Middle frontal gyrus (tissue), 1 donor: ENCODE data around the gene FSTL4.
"Not testable (repeated sequence)": the region's sequence is repeated elsewhere in the genome, so short reads cannot be mapped to it uniquely, and the experiment has no call there.

Experiments
- DNase-seq: peaks from one replicate; pipeline ENCODE4 v3.0.0-alpha.2; 2015; ENCODE audit warnings: low spot score; ENCODE audit errors: extremely low spot score

The FSTL4 gene

DNA sequence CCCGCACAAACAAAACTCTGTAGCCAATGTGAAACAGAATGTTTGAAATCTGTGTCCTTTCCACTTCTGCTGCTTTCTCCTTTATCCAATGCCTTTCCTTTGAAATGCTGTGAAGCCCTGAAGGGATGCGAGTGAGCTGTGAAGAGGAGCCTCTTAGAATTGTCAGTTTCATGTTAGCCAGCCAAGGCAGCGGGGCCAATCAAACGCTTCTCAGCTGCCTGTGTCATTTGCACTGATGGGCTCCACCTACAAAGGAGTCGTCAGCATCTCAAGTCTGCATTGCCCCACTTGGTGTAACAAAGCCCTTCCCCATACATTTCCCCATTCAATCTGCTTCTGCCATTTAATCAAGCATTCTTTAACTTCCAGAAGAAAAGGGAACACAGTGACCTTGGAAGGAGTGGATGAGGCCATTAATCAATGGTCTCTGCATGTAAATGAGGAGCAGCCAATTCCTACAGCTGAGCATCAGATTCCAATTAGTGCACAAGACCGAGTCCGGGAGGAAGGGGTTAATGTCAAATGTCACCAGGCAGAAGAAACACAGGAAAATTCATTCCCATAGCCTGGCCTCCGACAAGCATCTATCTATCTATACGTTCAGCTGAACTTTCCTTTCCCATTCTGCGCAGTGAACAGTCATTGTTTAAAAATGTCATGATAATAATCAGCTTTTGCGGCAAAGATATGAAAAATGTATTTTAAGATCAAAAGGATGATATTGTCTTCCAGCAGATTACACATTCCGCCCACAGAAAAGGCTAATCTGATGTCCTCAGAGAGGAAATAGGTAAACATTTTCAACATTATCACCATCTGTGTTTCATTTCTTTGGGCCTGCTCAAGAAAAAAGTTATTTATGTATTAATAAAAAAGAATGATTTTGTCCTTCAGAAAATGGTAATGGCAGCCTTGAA is 154.6 kb downstream of the FSTL4 start:
- DNase-seq, result no peak

DNA sequence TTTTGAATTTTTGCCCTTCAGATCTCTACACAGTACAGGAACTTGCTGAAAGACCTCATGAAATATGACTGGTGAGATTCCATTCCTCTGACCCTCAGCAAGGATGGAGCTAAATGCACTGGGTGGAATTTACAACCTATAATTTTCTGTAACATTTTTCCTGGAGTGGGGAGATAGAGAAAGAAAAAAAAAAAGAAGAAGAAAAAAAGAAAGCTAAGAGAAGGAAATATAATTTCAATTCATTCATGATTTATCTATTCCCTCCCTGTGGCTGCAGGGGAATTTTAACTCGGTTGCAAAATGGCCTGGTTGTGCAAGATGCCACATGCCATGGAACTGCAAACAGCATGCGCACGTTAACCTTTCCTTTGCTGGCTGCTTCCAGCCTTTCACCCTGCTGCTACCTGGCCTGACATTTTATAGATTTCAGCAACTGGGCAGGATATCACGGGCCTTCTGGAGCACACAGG is 155.4 kb downstream of the FSTL4 start:
- DNase-seq, result no peak

DNA sequence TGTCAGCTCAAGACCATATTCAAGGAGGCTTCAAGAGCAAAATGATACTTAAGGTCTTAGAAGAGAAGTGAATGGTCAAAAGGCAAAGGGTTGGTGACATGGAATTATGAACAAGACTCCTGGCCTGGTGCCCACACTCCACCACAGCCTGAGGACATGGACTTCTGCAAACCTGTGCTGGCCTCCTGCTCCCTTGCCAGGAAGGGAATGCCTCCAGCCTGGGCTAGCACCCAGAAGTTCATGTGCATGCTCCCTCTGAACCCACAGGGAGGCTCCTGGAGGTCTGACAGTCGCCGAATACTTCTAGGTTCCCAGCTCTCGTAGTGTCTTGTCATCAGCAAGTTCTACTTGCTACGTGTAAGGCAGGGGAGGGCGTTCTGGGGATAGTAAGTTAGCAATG is 156.7 kb downstream of the FSTL4 start:
- DNase-seq, result no peak

DNA sequence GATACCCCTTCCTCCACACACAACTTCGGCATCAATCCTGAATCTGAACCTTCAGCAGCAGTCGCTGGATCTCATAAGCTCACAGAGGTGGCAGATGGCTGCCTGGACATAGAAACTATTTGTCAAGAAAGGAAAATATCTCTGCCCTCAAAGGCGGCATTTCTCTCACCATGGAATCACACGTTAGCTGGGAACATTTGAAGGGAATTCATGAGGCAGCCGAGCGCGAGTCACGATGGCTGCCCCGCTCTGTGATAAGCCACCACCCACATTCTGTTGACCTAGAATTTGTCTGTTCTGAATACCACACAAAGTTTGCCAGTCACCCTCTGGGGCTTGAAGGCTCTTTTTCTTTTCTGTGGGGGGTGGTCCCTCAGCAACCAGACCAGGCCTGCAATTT is 157.9 kb downstream of the FSTL4 start:
- no peak for DNase-seq

DNA sequence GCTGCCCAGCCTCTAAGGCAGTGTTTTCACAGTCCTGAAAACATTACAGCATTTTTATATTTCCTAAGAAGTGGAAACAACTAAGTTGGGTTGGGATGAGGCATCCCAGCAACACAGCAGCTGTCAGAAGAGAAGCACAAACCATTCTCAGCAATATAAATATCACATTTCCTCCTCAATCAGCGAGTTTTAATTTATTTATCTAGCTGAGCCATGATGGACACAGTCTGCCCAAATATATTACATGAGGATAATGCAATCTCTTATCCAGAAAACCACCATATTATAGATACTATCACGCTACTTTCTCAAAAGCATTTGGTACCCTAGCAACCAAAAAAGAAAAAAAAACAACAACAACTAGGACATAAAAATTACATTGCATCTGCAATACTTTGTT is 158.5 kb downstream of the FSTL4 start:
- no peak for DNase-seq

DNA sequence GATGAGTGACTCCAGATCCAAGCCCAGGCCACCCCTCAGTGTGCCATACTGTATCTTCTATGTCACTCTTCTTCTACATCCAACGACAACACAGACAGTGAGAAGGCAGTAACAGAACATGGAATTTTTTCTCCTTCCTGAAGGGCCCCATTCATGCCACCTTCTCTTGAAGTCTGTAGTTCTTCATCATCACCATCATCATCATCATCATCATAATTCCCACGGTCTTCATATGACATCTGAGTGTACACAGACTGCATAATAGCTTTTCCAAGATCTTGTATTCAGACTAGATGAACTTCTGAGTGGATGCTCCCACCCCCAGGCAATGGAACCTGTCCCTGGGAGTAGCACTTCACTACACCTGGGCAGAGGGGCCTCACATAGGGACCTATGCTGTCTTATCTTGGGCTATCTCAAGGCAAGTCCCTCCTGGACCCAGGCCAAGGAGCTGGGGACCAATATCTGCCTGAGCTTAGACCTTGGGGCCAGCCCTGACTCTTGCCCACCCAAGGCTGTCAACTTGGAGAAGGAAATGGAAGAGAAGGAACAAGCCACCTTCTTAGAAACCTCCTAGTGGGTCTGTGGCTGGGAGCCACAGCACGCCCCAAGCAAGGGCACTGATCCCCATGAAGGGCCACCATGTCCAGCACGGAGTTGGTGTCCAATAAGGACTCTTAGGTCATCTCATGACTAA is 159.1 kb downstream of the FSTL4 start:
- no peak for DNase-seq

DNA sequence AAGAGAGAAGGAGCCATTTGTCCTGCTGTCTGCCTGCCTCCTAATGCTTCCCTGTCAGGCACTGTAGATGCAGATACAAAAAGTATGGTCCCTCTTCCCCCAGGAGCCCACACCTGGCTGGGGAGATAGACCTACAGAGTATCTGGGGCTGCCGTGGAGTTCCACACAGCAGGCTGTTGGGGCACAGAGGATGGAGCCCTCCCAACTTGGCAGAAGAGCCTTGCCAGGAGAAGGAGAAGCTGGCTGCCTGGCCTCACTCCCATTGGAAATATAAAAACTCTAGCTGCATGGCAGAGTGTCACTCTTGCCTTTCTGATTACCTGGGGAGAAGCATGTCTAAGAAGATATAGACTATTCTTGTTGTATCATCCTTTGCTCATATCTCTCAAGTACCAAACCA is 160.4 kb downstream of the FSTL4 start:
- no peak for DNase-seq

DNA sequence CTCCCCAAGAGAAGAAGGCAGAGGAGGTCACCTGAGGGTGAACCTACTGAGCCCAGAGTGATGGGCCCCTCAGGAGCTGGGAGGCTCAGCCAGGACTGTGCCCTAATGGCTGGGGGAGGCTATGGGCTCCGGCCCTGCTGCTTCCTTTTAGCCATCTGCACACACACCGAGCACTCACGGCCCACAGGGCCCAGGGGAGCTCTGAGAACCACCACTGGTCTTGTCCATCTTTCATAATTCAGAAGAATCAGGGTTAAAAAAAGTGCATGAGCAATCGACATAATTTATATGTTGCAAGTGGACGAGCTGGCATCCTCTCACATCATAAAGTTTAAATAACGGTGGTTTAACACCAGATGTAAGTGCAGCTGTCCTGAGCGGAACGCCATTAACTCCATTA is 162.1 kb downstream of the FSTL4 start:
- DNase-seq, result no peak

DNA sequence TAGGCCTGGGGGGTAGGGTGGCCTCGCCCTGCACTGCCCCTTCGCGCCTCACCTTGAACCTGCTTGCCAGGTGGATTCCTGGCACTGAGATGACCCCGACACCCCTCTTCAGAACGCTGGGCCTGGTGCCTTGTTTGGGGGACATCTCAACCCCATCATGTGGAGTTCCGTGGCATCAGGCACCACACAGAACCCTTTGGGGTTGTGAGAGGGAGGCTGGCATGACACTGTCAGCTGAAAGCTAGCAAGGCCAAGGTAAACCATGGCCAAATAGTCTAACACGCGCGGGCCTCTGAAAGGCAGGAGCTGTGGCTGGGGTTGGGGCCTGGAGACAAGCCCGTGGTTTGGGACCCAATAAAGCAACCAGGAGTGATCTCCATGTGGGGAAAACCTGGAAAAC is 163.2 kb downstream of the FSTL4 start:
- DNase-seq, result no peak

DNA sequence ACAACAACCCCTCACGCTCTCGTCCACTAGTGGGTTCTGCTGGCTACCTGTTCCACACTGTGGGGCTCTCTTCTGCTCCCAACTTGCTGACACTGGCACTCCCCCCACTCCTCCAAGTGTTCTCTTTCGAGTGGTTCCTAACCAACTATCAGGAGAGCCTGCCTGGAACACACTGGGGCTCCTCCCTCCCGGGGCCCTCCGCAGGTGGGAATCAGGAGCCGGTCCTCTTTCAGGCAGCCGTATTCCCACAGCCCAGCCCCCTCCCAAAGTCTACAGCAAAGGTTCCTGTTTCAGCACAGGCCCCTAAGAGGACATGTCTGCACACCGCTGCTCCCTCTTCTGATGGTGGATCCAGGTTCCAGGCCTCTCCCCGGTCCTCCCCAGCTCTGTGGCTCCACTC is 165.9 kb downstream of the FSTL4 start:
- DNase-seq, result no peak

DNA sequence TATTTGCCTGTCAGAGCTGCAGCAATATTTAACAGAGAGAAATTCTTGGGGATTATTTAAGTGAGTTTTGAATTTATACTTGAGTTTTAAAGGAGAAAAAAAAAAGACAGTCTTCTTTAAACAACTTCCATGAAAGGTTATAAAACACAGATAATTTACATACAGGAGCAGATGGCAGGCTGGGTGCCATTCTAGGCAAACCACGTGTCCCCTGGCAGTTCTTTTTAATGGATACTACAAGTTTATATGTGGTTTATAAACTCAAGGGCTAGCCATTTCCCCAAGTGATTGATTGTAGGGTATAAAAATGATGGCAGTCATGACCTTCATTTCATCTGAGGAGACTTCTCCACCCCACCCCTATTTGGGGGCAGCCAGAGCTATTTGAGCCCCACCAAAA is 166.6 kb downstream of the FSTL4 start:
- no peak for DNase-seq

DNA sequence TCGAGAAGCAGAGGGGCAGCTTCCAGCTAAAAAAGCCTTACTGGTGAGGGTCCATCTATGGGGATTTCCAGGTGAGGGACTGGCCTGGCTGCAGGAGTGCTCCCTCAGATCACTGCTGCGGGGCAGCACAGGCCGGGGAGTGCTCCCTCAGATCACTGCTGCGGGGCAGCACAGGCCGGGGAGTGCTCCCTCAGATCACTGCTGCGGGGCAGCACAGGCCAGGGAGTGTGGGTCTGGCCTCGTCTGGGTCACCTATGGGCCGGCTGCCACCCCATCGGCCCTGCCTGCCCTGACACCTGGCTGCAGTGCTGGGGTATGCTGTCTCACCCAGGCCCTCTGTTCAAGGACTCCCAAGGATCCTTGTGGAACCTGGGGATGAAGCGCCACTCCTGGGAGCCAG is 167.1 kb downstream of the FSTL4 start:
- not testable (repeated sequence) for DNase-seq

DNA sequence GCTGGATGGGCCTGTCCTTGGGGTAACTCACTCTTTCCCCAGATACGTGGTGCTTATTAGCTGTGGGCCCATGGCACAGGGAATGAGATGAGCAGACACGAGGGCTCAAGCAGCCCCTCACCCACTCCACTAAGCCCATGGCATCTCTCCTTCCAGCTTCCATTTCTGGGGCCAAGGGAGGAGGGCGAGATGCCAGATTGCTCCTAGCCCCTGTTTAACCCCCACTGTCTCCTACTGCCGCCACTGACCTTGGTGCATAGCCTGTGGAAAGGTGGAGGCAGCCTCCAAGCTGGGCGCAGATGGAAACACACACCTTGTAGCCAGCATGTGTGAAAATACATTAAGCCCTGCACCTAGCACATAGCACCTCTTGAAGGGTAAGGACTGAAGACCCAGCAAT is 167.6 kb downstream of the FSTL4 start:
- no peak for DNase-seq

DNA sequence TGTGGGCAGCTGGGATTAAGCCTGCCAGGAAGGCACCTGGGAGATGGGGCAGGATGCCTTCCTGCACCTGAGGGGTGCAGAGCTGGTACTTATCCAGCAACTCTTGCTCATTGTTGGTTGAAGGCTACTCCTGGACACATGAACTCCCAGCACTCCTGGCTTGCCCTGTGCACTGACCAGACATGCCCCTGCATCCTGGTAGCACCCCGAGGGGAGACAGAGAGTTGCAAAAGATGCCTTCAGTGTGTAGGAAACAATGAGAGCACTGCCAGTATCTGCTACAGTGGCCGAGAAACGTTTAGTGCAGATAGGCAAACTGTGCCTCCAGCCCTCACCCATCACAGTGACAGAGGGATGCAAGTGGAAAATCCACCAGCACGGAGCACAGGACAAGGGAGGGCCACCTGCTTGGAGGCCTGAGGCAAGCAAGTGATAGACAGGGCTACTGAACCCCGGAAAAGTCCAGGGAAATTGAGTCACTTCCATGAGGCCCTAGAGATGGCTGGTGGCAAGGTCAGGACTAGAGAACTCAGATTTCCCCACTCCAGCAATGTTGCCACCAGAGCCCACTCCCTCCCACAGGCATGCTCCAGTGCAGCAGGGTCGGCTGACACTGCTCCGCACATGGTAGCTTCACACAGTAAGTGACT is 171.1 kb downstream of the FSTL4 start:
- DNase-seq, result no peak

DNA sequence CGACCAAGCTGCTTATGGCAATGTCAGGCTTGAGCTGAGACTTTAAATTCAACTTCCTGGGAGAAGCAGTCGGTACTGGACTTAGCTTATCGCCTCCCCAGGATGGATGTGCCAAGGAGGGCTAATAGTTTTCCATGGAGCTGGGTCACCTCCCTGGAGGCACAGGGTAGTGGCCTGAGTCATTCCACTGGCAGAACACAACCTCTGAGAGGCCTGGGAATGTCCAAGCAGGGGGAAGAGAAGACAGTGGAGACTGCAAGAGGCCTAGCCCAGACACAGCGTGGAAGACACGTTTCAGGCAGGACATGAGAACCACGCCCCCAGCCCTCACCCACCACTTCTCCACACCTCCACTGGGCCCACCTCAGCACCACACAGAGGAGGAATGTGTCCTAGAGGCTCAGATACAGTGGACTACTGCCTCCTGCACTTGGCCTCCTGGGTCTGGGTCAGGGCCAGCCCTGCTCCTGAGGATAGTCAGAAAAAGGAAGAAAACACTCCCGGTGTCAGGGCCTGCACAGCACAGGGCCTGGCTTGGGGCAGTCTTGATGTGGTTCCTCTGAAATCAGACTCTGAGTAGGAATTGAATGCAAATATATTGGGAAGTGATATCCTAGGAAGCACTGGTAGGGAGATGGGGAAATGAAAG is 171.8 kb downstream of the FSTL4 start:
- DNase-seq, result no peak

DNA sequence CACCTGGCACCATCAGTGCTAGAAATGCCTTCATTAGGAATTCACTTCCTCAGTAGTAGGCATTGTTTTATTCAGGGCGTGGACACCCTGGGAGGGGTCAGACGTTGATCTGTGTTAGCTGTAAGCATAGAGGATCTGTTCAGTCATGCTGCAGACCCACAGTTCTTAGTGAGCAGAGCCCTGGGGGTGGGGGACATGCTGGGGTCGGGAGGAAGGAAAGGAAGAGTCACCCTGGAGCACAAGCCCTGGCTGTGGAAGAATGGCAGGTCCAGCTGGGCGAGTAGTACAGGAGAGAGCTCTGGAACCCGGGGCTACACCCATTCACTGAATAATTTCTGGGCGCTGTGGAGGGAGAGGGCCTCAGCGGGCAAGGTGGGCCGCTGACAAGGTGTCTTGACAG is 172.5 kb downstream of the FSTL4 start:
- no peak for DNase-seq

DNA sequence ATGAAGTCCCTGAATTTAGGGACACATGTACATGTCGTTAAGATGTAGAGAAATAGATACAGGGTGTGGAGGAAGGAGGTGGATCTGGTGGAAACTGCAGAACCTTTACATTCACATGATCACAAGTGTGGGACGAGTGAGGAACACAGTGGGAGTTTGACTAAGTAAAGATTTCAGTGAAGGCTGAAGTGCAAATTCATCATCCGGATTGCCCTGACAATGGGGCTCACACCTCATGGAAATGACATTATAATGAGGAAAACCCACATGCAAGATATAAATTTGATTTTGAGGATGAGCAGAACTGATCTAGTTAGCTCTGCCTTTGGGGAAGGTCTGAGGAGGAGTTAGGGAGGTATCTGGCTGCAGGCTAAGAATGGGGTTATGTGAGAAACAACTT is 173.9 kb downstream of the FSTL4 start:
- peak; percentile 32 for DNase-seq

DNA sequence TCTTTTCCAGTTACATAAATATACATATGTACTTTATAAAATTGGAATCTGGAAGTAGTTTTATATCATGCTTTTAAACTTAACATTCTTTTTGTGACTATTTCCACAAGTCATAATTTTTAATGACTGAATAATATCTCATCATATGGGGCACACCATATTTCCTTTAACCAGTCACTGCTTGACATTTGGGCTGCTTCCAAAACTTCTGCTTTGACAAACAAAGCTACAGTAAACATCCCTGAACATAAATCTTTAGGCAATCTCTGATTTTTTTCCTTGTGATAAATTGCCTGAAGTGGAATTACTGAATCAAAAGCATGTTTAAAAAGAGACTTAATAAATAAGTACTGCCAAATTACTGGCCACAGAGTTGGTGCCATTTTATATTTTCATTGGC is 178.0 kb downstream of the FSTL4 start:
- no peak for DNase-seq

DNA sequence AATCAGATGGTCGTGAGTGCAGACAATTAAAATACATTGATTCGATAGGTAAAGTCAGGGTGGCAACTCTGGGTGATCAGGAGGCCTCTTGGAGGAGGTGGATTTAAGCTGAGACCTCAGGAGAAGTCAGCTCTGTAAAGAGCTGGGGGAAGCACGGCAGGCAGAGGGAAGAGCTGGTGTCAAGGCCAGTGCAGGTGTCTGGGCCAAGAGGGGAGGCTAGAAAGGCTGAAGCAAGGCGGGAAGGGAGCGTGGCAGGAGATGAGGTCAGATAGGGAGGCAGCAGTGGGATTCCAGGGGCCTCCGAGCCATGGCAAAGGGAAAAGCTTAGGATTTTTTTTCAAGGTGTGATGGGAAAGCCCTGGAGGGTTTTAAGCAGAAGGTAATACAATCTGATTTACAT is 178.7 kb downstream of the FSTL4 start:
- DNase-seq, result no peak

DNA sequence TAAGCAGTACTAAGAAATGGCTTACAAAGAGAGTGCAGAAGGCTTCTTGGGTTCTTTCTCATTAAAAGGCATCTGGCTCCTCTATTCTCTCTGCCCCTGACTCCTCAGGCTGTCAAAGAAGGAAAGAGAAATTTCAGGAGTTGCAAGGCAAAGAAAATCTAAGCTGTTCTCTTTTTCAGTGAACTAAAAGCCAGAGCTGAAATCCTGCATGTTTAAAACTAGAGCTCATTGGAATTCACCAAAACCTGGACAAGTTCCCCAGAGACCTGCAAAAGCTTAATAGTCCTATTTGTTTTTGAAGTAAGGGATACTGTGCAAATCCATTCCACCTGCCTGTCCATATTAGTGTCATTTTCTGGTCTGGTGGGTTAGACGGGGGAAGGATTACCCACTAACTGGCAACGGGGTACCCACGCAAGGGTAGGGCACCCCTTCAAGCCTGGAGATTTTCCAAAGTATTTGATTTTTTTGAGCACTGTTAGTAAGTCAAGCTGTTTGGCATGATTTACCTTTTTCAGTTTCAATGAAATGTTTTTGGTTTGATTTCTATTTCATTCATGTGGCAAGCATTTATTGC is 179.3 kb downstream of the FSTL4 start:
- no peak for DNase-seq

DNA sequence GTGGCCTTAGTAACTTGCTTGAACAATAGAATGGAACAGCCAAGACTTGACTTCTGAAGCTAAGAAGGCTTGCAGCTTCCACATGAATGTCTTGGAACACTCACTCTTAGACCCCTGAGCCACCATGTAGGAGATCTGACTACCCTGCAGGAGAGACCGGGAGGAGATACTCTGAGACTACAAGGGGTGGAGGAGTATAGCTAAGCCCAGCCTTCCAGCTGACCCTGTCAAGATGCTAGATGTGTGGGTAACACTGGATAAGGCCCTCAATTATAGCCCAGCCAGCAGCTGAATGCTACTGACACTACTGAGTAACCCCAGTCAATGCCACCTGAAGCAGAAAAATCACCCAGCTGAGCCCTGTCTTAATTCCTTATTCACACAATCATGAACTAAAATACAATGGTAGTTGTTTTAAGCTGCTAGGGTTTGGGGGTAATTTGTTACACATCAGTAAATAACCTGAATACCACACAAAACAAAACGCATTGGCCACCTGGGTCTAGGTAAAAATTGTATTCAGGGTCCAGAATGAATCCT is 180.9 kb downstream of the FSTL4 start:
- no peak for DNase-seq
